ENCODE measurements around the gene NOB1.
A peak's percentile ranks its signal among the peaks of the same experiment; 100 is the strongest.

Gene NOB1

DNA sequence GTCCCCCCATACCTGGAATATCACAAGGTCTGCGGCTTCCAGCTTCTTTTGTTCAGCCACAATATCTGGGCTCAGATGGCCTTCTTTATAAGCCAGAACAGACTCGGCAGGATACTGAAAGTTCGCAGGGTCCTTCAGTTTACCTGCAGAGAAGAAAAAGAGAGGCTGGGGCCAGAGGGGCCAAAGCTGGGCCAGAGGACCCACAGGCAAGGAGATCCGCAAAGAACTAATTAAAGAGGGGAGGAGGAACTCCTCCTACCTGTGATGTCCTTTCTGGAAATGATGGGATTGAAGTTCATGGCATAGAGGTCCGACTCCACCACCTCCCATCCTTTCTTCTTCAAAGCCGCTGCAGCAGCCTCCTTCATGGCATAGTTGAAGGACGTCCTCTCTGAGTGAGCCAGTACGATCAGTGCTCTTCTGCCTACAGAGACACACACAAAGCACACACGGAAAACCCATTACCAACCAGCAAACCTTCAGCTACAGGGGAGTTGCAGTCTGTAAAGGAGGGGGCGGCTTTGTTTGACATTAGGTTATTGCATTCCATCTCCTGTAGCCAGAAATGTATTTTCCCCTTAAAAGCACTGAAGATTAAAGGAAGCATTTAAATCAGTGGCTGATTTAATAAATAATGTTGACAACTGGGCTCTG is 36.5 kb downstream of the NOB1 start:
- DNase-seq, result no peak

DNA sequence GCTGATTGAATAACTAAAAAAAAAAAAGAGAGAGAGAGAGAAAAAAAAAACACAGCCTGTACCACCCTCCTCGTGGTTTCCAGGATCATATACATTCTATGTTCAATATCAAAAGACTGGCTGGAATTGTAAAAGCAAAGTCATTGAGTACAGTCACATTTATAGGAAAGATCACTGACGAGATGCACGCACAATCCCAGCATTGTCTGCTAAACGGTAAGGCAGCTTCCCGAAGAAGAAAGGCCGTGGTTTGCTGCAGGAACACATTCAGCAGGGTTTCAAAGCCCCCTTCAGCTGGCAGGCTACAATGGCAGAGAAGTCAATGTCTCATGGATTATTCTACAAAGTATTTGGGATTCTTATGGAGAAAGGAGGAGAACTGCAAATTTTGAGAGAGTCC is 37.7 kb downstream of the NOB1 start:
- DNase-seq, result no peak

DNA sequence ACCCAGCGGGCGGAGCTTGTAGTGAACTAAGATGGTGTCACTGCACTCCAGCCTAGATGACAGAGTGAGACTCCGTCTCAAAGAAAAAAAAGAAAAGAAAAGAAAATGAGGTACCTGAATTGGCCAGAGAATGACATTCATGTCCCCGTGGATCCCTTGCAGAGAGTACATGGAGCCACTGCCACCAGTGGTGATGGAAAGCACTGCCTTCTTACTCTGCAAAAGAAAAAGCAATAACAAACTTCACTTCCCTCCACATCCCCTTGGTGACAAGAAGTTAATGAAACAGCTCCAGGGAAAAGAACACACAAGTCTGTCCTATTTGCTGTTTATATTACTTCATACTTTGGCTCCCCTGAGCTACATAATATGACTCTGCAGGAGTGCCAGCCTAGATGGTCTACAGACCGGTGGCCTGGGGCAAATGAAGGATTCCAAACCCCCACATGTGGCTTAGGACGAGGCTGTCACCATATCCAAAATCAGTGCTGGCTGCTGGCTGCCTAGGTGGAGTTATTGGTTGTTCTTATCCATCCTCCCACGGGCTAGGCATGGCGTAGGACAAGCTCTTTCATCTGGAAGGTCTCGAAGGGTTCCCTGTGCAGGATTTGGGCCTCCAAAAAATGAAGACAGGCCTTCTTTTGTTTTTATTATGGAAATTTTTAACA is 41.7 kb downstream of the NOB1 start:
- DNase-seq, result no peak

DNA sequence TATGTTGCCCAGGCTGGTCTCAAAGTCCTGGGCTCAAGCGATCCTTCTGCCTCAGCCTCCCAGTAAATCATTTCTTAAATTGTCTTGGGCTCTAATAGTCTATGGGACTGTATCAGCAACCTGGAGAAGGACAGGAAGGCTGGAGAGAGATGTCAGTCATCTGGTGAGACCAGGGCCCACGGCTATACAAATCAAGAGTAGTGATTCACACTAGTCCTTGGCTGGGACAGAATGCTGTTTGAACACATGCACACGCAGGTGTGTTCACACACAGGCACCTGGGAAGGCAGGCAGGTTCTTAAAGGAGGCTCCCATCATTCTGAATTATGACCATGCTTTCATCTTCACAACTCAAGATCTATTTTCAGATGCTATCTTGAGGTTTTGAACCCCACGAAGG is 42.4 kb downstream of the NOB1 start:
- no peak for DNase-seq

DNA sequence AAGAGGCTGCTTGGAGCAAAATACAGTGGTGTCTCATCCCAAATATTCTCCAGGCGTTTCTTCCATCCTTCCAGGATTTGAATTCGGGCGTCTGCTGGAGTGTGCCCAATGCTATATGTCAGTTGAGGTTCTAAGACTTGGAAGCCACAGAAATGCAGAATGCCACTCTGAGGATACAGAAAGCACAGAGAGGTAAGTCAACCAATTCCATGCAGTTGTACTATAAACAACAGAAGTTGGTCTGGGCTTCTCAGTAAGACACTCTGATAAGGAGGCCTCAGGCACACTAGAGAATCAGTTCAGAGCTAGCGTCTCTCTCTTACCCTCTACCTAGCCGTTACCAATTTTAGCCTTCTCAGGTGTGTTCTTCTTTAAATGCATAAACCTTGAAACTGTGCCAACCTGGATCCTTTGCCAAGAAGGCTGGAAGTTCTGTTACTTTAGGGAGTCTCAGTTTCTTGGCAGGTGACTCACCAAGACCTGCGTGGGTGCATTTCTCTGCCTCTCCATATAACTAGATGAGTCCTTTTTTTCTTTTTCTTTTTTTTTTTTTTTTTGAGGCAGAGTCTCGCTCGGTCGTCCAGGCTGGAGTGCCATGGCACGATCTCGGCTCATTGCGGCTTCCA is 43.5 kb downstream of the NOB1 start:
- no peak for DNase-seq

DNA sequence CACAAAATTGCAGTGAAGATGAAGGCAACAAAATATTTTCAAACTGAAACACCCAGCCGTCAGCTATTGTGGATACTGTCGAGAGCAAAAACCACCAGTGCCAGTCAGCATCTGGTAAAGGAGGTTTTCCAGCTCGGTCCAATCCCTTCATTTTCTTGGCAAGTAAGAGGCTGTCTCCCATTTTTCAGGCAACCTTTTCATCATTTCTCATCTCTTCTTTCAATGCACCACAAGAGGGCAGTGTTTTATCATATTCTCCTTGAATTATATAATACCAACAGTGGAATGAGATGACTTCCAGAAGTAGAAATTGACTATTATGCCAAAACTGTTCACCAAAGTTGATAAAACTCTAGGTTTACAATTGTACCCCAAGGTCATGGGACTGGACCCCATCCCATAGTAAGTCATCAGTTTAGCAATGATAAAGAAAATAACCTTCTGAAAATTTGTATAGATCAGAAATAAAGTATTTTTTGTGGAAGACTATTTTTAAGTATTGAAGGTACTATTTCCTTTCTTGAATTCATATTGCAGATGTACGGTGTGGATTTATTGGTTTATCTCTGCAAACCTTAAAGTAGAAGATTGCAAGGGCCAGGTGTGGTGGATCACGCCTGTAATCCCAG is 45.2 kb downstream of the NOB1 start:
- DNase-seq, result peak; percentile 49

DNA sequence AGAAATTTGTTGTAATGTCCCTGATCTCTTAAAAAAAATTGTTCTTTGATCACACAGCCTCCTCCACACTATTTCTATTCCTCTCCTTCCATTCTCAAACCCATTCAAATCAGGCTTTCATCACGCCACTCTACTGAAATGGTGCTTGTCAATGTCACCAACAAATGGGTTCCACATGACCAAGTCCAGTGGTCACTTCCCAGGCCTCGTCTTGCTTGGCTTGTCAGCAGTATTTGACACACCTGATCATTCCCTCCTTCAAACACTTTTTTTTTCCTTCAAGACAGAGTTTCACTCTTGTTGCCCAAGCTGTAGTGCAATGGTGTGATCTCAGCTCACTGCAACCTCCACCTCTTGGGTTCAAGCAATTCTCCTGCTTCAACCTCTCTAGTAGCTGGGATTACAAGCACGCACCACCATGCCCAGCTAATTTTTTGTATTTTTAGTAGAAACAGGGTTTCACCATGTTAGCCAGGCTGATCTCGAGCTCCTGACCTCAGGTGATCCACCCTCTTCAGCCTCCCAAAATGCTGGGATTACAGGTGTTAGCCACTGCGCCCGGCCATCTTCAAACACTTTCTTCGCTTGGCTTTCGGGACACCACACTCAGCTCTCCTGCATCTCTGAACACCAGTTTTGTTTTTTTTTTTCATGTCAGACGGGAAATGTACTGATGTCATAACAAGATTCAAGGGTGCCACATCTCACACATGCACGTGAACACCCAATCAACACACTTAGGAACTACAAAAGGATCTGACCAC is 46.6 kb downstream of the NOB1 start:
- DNase-seq, result no peak

DNA sequence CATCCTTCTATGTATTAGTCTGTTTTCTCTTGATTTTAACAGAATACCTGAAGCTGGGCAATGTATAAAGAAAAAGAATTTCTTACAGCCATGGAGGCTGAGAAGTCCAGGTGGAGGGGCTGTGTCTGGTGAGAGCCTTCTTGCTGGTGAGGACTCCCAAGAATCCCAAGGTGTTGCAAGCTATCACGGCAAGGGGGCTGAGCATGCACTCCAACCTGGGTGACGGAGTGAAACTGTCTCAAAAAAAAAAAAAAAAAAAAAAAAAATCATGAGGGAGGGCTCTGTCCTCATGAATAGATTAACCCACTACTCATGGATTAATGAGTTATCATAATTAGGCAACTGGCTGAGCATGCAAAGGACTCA is 47.8 kb downstream of the NOB1 start:
- no peak for DNase-seq

DNA sequence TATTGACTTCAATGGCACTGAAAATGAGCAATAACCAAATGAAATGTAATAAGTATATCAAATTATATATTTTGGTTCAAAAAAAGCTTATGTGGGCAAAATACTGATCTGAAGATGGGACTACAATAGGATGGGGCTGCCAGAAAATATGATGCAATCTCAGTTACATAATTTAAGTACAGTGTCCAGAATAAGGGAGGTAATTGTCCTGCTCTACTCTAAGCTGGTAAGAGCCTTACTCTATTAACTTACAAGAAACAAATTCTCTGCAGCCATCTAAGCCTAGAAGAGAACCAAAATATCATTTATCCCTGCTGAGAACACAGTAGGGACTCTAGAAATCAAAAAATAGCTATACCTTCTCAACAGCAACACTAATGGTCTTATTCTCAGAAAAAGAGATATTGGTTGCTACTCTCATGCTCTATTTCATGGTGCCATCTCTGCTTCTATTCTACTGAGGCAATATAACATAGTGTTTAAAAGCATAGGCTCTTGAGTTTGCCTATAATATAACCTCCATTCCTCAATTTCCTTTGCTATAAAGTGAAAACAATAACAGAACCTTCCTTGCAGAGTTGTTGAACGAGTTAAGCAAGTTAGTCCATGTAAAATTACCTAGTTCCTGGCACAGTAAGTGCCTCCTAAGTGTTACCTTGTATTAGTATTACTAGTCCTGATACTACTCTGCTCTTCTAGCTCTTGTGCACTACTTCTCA is 48.3 kb downstream of the NOB1 start:
- DNase-seq, result peak; percentile 45

DNA sequence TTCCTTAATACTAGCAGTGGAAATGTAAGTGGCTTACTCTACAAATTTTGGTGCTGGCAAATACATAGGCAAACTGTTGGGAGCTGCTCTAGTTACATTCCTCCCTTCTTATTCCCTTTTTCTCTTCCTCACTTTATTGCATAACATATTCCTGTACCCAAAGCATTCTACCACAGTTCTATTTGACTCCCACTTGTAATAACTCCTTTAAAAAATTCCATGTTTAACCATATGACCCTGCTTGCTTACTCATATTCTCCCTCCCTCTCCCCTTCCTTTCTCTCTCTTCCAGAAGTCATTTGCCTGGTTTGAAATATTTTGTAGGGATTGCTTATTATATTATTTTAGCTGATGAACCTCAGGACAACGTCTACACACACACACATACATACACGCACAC is 51.1 kb downstream of the NOB1 start:
- DNase-seq, result no peak

DNA sequence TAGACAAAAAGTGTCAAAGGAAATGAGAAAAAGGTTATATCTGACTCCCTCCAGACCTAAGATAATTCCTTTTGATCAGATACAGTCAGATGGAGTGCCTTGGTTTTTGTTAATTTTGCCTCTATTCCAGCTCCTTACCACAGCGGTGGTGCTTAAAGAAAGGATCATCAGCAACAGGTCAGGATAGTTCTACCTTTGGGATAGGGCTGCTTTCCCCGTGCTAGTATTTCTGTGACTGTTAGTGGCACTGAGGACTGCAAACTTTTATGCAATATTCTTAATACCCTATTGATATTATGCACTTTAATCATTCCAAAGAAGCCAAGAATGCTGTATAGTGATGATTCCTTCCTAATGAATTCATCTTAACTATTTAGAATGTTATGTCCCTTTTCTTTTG is 52.9 kb downstream of the NOB1 start:
- no peak for DNase-seq

DNA sequence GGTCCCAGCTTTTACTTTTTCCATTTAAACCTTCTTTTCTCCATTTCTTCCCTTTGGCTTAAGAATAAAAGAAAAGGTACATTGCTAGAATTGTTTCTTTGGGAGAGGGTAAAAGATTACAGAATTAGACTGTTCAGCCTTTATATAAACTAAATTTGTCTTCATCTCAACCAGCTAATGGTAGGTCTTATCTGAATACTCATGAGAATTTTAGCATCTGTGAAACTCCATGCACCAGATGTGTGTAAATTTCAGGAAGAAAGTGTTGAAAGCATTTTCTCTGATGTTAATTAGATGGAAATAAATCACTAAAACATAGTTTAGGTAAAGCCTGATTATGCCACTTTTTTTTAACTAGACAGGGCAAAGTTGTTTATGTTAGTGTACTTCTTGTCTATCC is 53.3 kb downstream of the NOB1 start:
- DNase-seq, result no peak

DNA sequence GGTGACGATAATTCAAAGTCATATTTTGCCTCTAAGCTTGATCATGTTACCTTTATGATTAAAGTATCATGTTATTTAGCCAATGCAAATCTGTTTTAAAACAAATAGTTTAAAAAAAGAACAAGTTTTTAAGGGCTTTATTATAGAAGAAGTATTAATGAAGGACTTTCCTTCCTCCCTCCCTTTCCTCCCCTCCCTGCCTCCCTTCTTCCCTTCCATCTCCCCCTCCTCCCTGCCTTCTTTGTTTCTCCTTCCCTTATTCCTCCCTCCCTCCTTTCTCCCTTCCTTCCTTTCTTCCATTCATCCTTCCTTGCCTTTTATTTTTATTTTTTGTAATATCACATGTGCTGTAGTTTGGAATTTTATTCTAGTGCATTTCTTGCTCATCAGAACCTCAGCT is 54.8 kb downstream of the NOB1 start:
- DNase-seq, result no peak

DNA sequence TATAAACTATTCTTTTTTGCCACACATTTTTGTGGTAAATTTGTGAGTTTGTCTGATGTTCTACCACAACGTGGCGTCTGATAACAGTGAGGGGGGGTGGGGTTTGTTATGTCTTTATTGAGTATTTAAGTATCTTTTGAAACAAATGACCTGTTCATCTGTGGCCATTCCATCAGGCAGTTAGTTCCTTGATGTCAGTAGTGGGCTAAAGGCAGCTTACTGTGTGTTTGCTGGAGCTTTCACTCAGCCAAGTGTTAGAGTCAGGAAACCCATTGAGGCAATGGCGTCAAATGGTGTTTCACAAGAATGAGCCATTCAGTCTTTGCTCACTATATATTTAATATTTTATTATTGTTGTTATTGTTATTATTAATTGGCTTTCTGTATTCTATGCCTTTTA is 56.3 kb downstream of the NOB1 start:
- DNase-seq, result no peak

DNA sequence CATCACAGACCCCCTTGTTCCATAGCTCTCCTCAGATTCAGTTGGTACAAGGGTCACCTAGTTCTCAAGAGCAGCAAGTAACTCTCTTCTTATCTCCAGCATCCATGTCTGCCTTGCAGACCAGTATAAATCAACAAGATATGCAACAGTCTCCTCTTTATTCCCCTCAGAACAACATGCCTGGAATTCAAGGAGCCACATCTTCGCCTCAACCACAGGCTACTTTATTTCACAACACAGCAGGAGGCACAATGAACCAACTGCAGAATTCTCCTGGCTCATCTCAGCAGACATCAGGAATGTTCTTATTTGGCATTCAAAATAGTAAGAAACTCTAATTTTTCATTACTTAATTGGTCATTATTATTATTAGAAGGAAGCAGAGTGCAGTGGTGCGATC is 60.8 kb downstream of the NOB1 start:
- DNase-seq, result no peak

DNA sequence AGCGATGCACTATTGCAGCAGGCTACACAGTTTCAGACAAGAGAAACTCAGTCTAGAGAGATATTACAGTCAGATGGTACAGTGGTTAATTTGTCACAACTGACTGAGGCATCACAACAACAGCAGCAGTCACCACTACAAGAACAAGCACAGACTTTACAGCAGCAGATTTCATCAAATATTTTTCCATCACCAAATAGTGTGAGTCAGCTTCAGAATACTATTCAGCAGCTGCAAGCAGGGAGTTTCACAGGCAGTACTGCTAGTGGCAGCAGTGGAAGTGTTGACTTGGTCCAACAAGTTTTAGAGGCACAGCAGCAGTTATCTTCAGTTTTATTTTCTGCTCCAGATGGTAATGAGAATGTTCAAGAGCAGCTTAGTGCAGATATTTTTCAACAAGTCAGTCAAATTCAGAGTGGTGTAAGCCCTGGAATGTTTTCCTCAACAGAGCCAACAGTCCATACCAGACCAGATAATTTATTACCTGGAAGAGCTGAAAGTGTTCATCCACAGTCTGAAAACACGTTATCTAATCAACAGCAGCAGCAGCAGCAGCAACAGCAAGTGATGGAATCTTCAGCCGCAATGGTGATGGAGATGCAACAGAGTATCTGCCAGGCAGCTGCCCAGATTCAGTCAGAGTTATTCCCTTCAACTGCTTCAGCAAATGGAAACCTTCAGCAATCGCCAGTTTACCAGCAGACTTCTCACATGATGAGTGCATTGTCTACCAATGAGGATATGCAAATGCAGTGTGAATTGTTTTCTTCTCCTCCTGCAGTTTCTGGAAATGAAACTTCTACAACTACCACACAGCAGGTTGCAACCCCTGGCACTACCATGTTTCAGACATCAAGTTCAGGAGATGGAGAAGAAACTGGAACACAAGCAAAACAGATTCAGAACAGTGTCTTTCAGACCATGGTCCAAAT is 62.5 kb downstream of the NOB1 start:
- no peak for DNase-seq
